Lung (tissue), 12 donors: ENCODE measurements around the gene IRAK1. TPM values are rescaled to one million over a fixed set of nuclear protein-coding genes. Genes with fewer than 3 reads are reported as not detected.

Experiments used
- ATAC-seq: fragments of 200-7000 bp; cut with Tn5 transposase; one replicate; pipeline ENCODE4 v1.9.1; 2020; ENCODE audit warnings: moderate number of reproducible peaks; ENCODE audit not compliant: insufficient read depth, low FRiP score
- DNase-seq, 3 donors: peaks; one replicate each; pipeline ENCODE4 v3.0.0-alpha.2; 2013 to 2017
- H3K27ac ChIP-seq, 2 donors: one replicate each; pipeline ENCODE4 v1.5.1; 2013; ENCODE audit warnings: mild to moderate bottlenecking in 2 of 2, moderate library complexity in 2 of 2, control low read depth in 1 of 2, inconsistent platforms in 1 of 2, low read depth in 1 of 2, low read length in 1 of 2
- H3K27me3 ChIP-seq, 3 donors: one replicate each; pipeline ENCODE4 v1.5.1; 2013; ENCODE audit warnings: low read length in 2 of 3; ENCODE audit not compliant: control insufficient read depth in 3 of 3, insufficient read depth in 3 of 3
- H3K36me3 ChIP-seq, 4 donors: one replicate each; pipeline ENCODE4 v1.5.1; 2013; ENCODE audit warnings: low read length in 4 of 4, mild to moderate bottlenecking in 1 of 4, moderate library complexity in 1 of 4; ENCODE audit not compliant: control insufficient read depth in 4 of 4, insufficient read depth in 4 of 4
- H3K4me1 ChIP-seq, 5 donors: one replicate each; pipeline ENCODE4 v1.5.1; 2013; ENCODE audit warnings: low read length in 5 of 5, mild to moderate bottlenecking in 2 of 5, moderate library complexity in 1 of 5; ENCODE audit not compliant: control insufficient read depth in 5 of 5, insufficient read depth in 5 of 5
- H3K4me3 ChIP-seq: one replicate; pipeline ENCODE4 v1.5.1; 2013; ENCODE audit warnings: mild to moderate bottlenecking, control low read depth, moderate library complexity
- H3K9ac ChIP-seq, 2 donors: one replicate each; pipeline ENCODE4 v1.5.1; 2013; ENCODE audit warnings: low read length in 2 of 2, control low read depth in 1 of 2; ENCODE audit not compliant: insufficient read depth in 1 of 2
- H3K9me3 ChIP-seq, 4 donors: one replicate each; pipeline ENCODE4 v1.5.1; 2013; ENCODE audit warnings: low read length in 3 of 4, mild to moderate bottlenecking in 1 of 4, moderate library complexity in 1 of 4; ENCODE audit not compliant: control insufficient read depth in 4 of 4, insufficient read depth in 3 of 4
- WGBS, 2 donors: extraction: QIAGEN DNeasy Blood & Tissue Kit; methylation state at CpG; one replicate each; pipeline ENCODE4 v1.1.7; 2013; 5-methylcytosine and 5-hydroxymethylcytosine counted together
- polyA plus RNA-seq, 2 donors: library from polyadenylated mRNA; stranded (reverse); fragments of 200-250 nt; gene quantifications; one replicate each; pipeline ENCODE4 v1.2.1, GENCODE V29; 2013
- total RNA-seq, 2 donors: library from RNA; depleted of rRNA in 1 of 2; stranded (reverse); fragments of >200 nt in 1 of 2; gene quantifications; one replicate each; pipeline ENCODE4 v1.2.1, GENCODE V29; 2014 to 2021
- TF ChIP-seq, protein P1 (sequence below): IDR thresholded peaks from 2 replicates; pipeline ENCODE4 v1.5.1; 2012; ENCODE audit warnings: mild to moderate bottlenecking; ENCODE audit errors: control extremely low read depth, extremely low read depth
- donor health status: control.
- donor health status: control.
- donor health status: Bipolar disorder and iron deficiency.
- donor health status: healthy.
- donor health status: DM: yes; HTN: yes; CAD: no.

IRAK1 gene
- total and polyA plus RNA-seq, 4 donors = 24.6 to 153 (median 97.7) TPM

- H3K27ac ChIP-seq = no peak overlapping the region
- TF ChIP-seq, protein P1, sequence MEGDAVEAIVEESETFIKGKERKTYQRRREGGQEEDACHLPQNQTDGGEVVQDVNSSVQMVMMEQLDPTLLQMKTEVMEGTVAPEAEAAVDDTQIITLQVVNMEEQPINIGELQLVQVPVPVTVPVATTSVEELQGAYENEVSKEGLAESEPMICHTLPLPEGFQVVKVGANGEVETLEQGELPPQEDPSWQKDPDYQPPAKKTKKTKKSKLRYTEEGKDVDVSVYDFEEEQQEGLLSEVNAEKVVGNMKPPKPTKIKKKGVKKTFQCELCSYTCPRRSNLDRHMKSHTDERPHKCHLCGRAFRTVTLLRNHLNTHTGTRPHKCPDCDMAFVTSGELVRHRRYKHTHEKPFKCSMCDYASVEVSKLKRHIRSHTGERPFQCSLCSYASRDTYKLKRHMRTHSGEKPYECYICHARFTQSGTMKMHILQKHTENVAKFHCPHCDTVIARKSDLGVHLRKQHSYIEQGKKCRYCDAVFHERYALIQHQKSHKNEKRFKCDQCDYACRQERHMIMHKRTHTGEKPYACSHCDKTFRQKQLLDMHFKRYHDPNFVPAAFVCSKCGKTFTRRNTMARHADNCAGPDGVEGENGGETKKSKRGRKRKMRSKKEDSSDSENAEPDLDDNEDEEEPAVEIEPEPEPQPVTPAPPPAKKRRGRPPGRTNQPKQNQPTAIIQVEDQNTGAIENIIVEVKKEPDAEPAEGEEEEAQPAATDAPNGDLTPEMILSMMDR = no peak
- peaks cover 1 to 56% (median 26%) of the 10 kb centered on the region in 5 donors for H3K4me1 ChIP-seq
- H3K4me3 ChIP-seq = no peak overlapping the region
- no peak for DNase-seq
- H3K9me3 ChIP-seq = peaks cover 0 to 2% (median 0%) of the 10 kb centered on the region in 4 donors
- no peak for ATAC-seq
- no peak overlapping the region for H3K9ac ChIP-seq
- H3K36me3 ChIP-seq = peaks cover 0 to 4% (median 0%) of the 10 kb centered on the region in 4 donors
- peaks cover 0 to 7% (median 3%) of the 10 kb centered on the region in 3 donors for H3K27me3 ChIP-seq
- 88% methylated on average over 6 of the region's 6 CpGs for WGBS, 2 donors
These were observed 24.4 kb upstream of the IRAK1 start for GRCh38 chrX:154044091-154044490.

DNA sequence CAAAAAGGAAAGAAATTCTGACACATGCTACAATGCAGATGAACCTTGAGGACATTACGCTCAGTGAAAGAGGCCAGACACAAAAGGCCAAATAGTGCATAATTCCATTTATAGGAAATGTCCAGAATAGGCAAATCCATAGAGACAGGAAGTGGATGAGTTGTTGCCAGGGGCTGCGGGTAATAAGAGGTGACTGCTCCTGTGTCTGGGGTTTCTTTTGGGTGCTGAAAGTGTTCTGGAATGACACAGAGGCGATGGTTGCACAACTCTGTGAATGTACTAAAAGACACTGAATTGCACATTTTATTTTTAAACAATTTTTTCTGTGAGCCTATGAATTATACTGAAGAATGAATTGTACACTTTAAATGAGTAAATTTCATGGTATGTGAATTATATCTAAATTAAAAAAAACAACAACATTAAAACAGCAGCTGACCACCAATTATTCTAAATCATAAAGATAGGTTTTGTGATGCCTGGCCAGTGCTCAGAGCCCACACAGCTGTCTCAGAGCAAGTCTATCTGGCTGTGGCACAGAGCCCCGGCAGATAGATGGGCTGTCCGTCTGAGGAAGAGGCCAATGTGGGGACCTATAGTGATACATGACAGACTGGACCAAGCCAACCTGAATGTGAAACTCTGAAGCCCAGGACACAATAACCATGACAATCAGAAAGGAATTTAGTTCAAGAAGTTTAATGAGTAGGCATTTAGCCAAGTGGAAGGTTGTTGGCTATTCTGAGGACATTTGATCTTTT, 23.5 kb upstream of the IRAK1 start:
- Histone ChIP-seq H3K27ac (peak overlapping the region in 1 of 2 donors; percentile 12), H3K4me3 (no peak overlapping the region), H3K4me1 (peaks cover 0 to 47% (median 20%) of the 10 kb centered on the region in 5 donors), H3K9ac (no peak overlapping the region), H3K36me3 (no peaks in the 10 kb centered on the region), H3K9me3 (peaks cover 0 to 2% (median 0%) of the 10 kb centered on the region in 4 donors), H3K27me3 (peaks cover 0 to 4% (median 3%) of the 10 kb centered on the region in 3 donors)
- ATAC-seq (no peak), DNase-seq (peak in 2 of 3 donors; percentile 34 to 57)
- WGBS, 2 donors = 56 to 65% methylated on average over 5 of the region's 5 CpGs
- TF ChIP-seq, protein P1 = no peak

- TF ChIP-seq, protein P1 = no peak
- ATAC-seq = peak; percentile 5
- H3K27ac ChIP-seq = peak overlapping the region in 1 of 2 donors; percentile 33
- no peak for DNase-seq
- peaks cover 0 to 4% (median 0%) of the 10 kb centered on the region in 4 donors for H3K9me3 ChIP-seq
- peaks cover 0 to 4% (median 3%) of the 10 kb centered on the region in 3 donors for H3K27me3 ChIP-seq
- 48 to 82% methylated on average over 13 of the region's 13 CpGs for WGBS, 2 donors
- H3K36me3 ChIP-seq = no peaks in the 10 kb centered on the region
- no peak overlapping the region for H3K4me3 ChIP-seq
- H3K9ac ChIP-seq = no peak overlapping the region
- H3K4me1 ChIP-seq = peaks cover 0 to 25% (median 10%) of the 10 kb centered on the region in 5 donors
These were observed 21.2 kb upstream of the IRAK1 start for GRCh38 chrX:154040863-154041262.
